DMS53 (cell line): ENCODE measurements around the gene ALDH1L2.

ENCODE experiments used
- DNase-seq: peaks from one replicate; lab custom pipeline; 2025; lab: John Stamatoyannopoulos, UW

Gene ALDH1L2

GRCh38 chr12:105084251-105085250 is at the start of gene ALDH1L2:
TSS of gene ALDH1L2 (minus strand) at chr12:105084458. CDS start at chr12:105084436, 22 bp downstream.
- DNase-seq, result peak; percentile 76

GRCh38 chr12:105120551-105120950 is 36.3 kb upstream of the ALDH1L2 start:
- DNase-seq, result peak; percentile 94

GRCh38 chr12:105116969-105117368 is 32.7 kb upstream of the ALDH1L2 start:
- DNase-seq, result no peak

GRCh38 chr12:105113094-105113493 is 28.8 kb upstream of the ALDH1L2 start:
- DNase-seq, result no peak

GRCh38 chr12:105110851-105111250 is 26.6 kb upstream of the ALDH1L2 start:
- no peak for DNase-seq

GRCh38 chr12:105109465-105110212 is 25.4 kb upstream of the ALDH1L2 start:
- no peak for DNase-seq

- DNase-seq, result peak; percentile 98
These were observed 23.5 kb upstream of the ALDH1L2 start, which contains the start of gene WASHC4 for GRCh38 chr12:105107494-105108371. TSS of gene WASHC4 (plus strand) at chr12:105107731. CDS start at chr12:105107801, 70 bp downstream.

- peak; percentile 84 for DNase-seq
These were observed 22.9 kb upstream of the ALDH1L2 start for GRCh38 chr12:105107171-105107493.

- DNase-seq, result peak; percentile 56
These were observed 22.4 kb upstream of the ALDH1L2 start for GRCh38 chr12:105106621-105107020.

- no peak for DNase-seq
These were observed 20.5 kb upstream of the ALDH1L2 start for GRCh38 chr12:105104762-105105161.

- peak; percentile 39 for DNase-seq
These were observed 18.4 kb upstream of the ALDH1L2 start for GRCh38 chr12:105102673-105103072.

GRCh38 chr12:105100998-105101397 is 16.7 kb upstream of the ALDH1L2 start:
- peak; percentile 93 for DNase-seq

- peak; percentile 63 for DNase-seq
These were observed 16.1 kb upstream of the ALDH1L2 start for GRCh38 chr12:105100207-105100985.

GRCh38 chr12:105099356-105099755 is 15.1 kb upstream of the ALDH1L2 start:
- DNase-seq, result no peak

GRCh38 chr12:105095338-105095737 is 11.1 kb upstream of the ALDH1L2 start:
- DNase-seq, result peak; percentile 46

GRCh38 chr12:105092336-105092735 is 8.1 kb upstream of the ALDH1L2 start:
- DNase-seq, result peak; percentile 90

- DNase-seq, result no peak
These were observed 7.4 kb upstream of the ALDH1L2 start for GRCh38 chr12:105091476-105092206.

GRCh38 chr12:105090361-105090760 is 6.1 kb upstream of the ALDH1L2 start:
- no peak for DNase-seq

- DNase-seq, result no peak
These were observed 5.6 kb upstream of the ALDH1L2 start for GRCh38 chr12:105089817-105090216.

GRCh38 chr12:105085501-105085900 is 1.2 kb upstream of the ALDH1L2 start:
- no peak for DNase-seq
